GM23338 (cell line): Measurements from ENCODE around the gene NID2. TPM values are rescaled to one million over a fixed set of nuclear protein-coding genes. Genes with fewer than 3 reads are reported as not detected.

Source experiments
- ATAC-seq: fragments of 200-7000 bp; cut with Tn5 transposase; 3 replicates; pipeline ENCODE4 v1.9.1; 2020
- DNase-seq: peaks from one replicate; pipeline ENCODE4 v3.0.0-alpha.2; 2015; ENCODE audit warnings: low spot score
- H2AFZ ChIP-seq: fragments of 200-600 bp; sonication (generic); 2 replicates; pipeline ENCODE4 v1.8.0; 2016; ENCODE audit warnings: antibody characterized with exemption, mild to moderate bottlenecking, moderate library complexity
- H3F3A ChIP-seq: fragments of 200-600 bp; sonication (generic); replicated peaks from 2 replicates; pipeline ENCODE4 v1.8.0; 2017; ENCODE audit warnings: antibody characterized with exemption, mixed run types, low read depth
- H3K27ac ChIP-seq: fragments of 200-600 bp; sonication (generic); 2 replicates; pipeline ENCODE4 v1.6.1; 2016; ENCODE audit warnings: low read depth
- H3K27me3 ChIP-seq: fragments of 200-600 bp; sonication (generic); 2 replicates; pipeline ENCODE4 v1.8.0; 2016; ENCODE audit warnings: mild to moderate bottlenecking, mixed run types, moderate library complexity; ENCODE audit not compliant: insufficient read depth
- H3K36me3 ChIP-seq: fragments of 200-600 bp; sonication (generic); 2 replicates; pipeline ENCODE4 v1.8.0; 2016; ENCODE audit warnings: mild to moderate bottlenecking; ENCODE audit not compliant: insufficient read depth
- H3K4me1 ChIP-seq: fragments of 200-600 bp; sonication (generic); 2 replicates; pipeline ENCODE4 v1.8.0; 2016; ENCODE audit warnings: mild to moderate bottlenecking, moderate library complexity; ENCODE audit not compliant: insufficient read depth
- H3K4me2 ChIP-seq: fragments of 200-600 bp; sonication (generic); 2 replicates; pipeline ENCODE4 v1.7.1; 2017; ENCODE audit warnings: mixed run types
- H3K4me3 ChIP-seq: fragments of 200-600 bp; sonication (generic); 2 replicates; pipeline ENCODE4 v1.6.1; 2016; ENCODE audit warnings: mixed run types
- H3K79me2 ChIP-seq: fragments of 200-600 bp; sonication (generic); replicated peaks from 2 replicates; pipeline ENCODE4 v1.8.0; 2017; ENCODE audit warnings: mild to moderate bottlenecking; ENCODE audit not compliant: insufficient read depth
- H3K9me2 ChIP-seq: fragments of 200-600 bp; sonication (generic); 2 replicates; pipeline ENCODE4 v1.8.0; 2017; ENCODE audit not compliant: insufficient read depth
- H4K20me1 ChIP-seq: fragments of 200-600 bp; sonication (generic); replicated peaks from 2 replicates; pipeline ENCODE4 v1.8.0; 2017; ENCODE audit warnings: mild to moderate bottlenecking; ENCODE audit not compliant: insufficient read depth
- H3K27ac Mint-ChIP-seq: 2 replicates; pipeline ENCODE4 v1.8.0; 2020; ENCODE audit warnings: inconsistent platforms, mild to moderate bottlenecking, moderate library complexity, mixed read lengths
- H3K27me3 Mint-ChIP-seq: 3 replicates; pipeline ENCODE4 v1.8.0; 2022; ENCODE audit warnings: low read depth, mild to moderate bottlenecking, moderate library complexity, mixed read lengths, inconsistent platforms; ENCODE audit not compliant: insufficient read depth, poor library complexity
- H3K36me3 Mint-ChIP-seq: 3 replicates; pipeline ENCODE4 v1.8.0; 2021; ENCODE audit warnings: low read depth, mild to moderate bottlenecking, inconsistent platforms, moderate library complexity, mixed read lengths
- H3K4me1 Mint-ChIP-seq: 3 replicates; pipeline ENCODE4 v1.8.0; 2020; ENCODE audit warnings: mild to moderate bottlenecking, inconsistent platforms, mixed read lengths
- H3K4me3 Mint-ChIP-seq: 3 replicates; pipeline ENCODE4 v1.8.0; 2021; ENCODE audit warnings: moderate library complexity, mild to moderate bottlenecking, inconsistent platforms, mixed read lengths
- H3K9me3 Mint-ChIP-seq: 3 replicates; pipeline ENCODE4 v1.8.0; 2020; ENCODE audit warnings: moderate library complexity, mild to moderate bottlenecking, inconsistent platforms, mixed read lengths
- CREB1 ChIP-seq: fragments of 250-450 bp; sonication (Bioruptor Pico); IDR thresholded peaks from 2 replicates; pipeline ENCODE4 v1.5.0; 2020; ENCODE audit warnings: low read depth, mild to moderate bottlenecking, moderate library complexity
- CTCF ChIP-seq, 2 experiments: fragments of 200-600 bp in 1 of 2; sonication (generic) in 1 of 2; conservative IDR thresholded peaks; 2 replicates each; pipeline versions ENCODE4 v1.5.1 to v1.6.1; 2016 to 2017; ENCODE audit warnings: antibody characterized with exemption in 2 of 2, low read depth in 2 of 2, mild to moderate bottlenecking in 2 of 2, moderate library complexity in 1 of 2
- EZH2 ChIP-seq: fragments of 200-600 bp; sonication (generic); IDR thresholded peaks from one replicate; pipeline ENCODE4 v1.8.0; 2017; ENCODE audit warnings: antibody characterized with exemption, mild to moderate bottlenecking, low read depth; ENCODE audit not compliant: unreplicated experiment
- EZH2phosphoT487 ChIP-seq: fragments of 200-600 bp; sonication (generic); IDR thresholded peaks from one replicate; pipeline ENCODE4 v1.8.1; 2018; ENCODE audit warnings: antibody characterized with exemption; ENCODE audit not compliant: unreplicated experiment
- JUNB ChIP-seq: IDR thresholded peaks from one replicate; pipeline ENCODE4 v1.6.1; 2016; ENCODE audit warnings: antibody characterized with exemption; ENCODE audit not compliant: unreplicated experiment
- NANOG ChIP-seq: IDR thresholded peaks from 2 replicates; pipeline ENCODE4 v1.6.1; 2016; ENCODE audit warnings: antibody characterized with exemption, borderline replicate concordance
- POLR2AphosphoS5 ChIP-seq: IDR thresholded peaks from 2 replicates; pipeline ENCODE4 v1.6.1; 2016; ENCODE audit warnings: antibody characterized with exemption, low read depth
- STAT1 ChIP-seq: IDR thresholded peaks from one replicate; pipeline ENCODE4 v1.6.1; 2016; ENCODE audit warnings: antibody characterized with exemption; ENCODE audit not compliant: unreplicated experiment
- ZNF331 ChIP-seq: fragments of 250-450 bp; sonication (Bioruptor Pico); IDR thresholded peaks from 2 replicates; pipeline ENCODE4 v1.5.0; 2020; ENCODE audit warnings: low read depth, mild to moderate bottlenecking, moderate library complexity
- ZNF462 ChIP-seq: fragments of 250-450 bp; sonication (Bioruptor Pico); IDR thresholded peaks from 2 replicates; pipeline ENCODE4 v1.5.0; 2020; ENCODE audit warnings: mild to moderate bottlenecking, moderate library complexity
- polyA plus RNA-seq: library from polyadenylated mRNA; unstranded; fragments of >200 nt; fragmentation: Nextera tagmentation; extraction: Ambion mirVana; gene quantifications from 2 replicates; pipeline ENCODE4 v1.2.1, GENCODE V29; 2016
- total RNA-seq: library from RNA; depleted of rRNA; stranded (reverse); fragments of >200 nt; shearing (Covaris generic); gene quantifications from 2 replicates; pipeline ENCODE4 v1.2.3, GENCODE V29; 2014

NID2 gene
- total and polyA plus RNA-seq, 2 experiments from 2014 or later, result 4.3 to 10.4 TPM

- ATAC-seq (peak; percentile 89), DNase-seq (peak; percentile 88)
- no peak overlapping the region for H3K4me3 ChIP-seq
- H3F3A ChIP-seq, result no peaks in the 10 kb centered on the region
- peaks cover 2% of the 10 kb centered on the region for H3K27me3 Mint-ChIP-seq
- H3K9me3 Mint-ChIP-seq, result no peaks in the 10 kb centered on the region
- H3K79me2 ChIP-seq, result no peaks in the 10 kb centered on the region
- H3K9me2 ChIP-seq, result no peaks in the 10 kb centered on the region
- H3K36me3 ChIP-seq, result no peaks in the 10 kb centered on the region
- H3K4me1 Mint-ChIP-seq, result peaks cover 2% of the 10 kb centered on the region; the same call in 1 of the 3 replicates
- no peaks in the 10 kb centered on the region for H3K27me3 ChIP-seq
- H2AFZ ChIP-seq, result peak overlapping the region; percentile 35; the same call in 1 of the 2 replicates
- H3K4me2 ChIP-seq, result no peak overlapping the region
- H4K20me1 ChIP-seq, result no peaks in the 10 kb centered on the region
- H3K4me3 Mint-ChIP-seq, result no peak overlapping the region
- H3K4me1 ChIP-seq, result no peaks in the 10 kb centered on the region
- no peaks in the 10 kb centered on the region for H3K36me3 Mint-ChIP-seq
- no peak overlapping the region for H3K27ac ChIP-seq
- TF ChIP-seq EZH2 (no peak), CTCF (conservative IDR thresholded peaks at IDR 0.05; ENCODE audit: low read depth in 2 of 2) (peak; percentile 93 to 95), STAT1 (no peak)
- H3K27ac Mint-ChIP-seq, result no peak overlapping the region
These were observed 89.7 kb downstream of the NID2 start for GRCh38 chr14:51979088-51979709.

- no peaks in the 10 kb centered on the region for H3K36me3 ChIP-seq
- DNase-seq, result no peak
- H4K20me1 ChIP-seq, result no peaks in the 10 kb centered on the region
- H3K4me2 ChIP-seq, result no peak overlapping the region
- H3K79me2 ChIP-seq, result no peaks in the 10 kb centered on the region
- peak overlapping the region; percentile 35; the same call in 1 of the 2 replicates for H2AFZ ChIP-seq
- H3K27me3 ChIP-seq, result no peaks in the 10 kb centered on the region
- H3K27me3 Mint-ChIP-seq, result peaks cover 2% of the 10 kb centered on the region
- H3K4me1 ChIP-seq, result no peaks in the 10 kb centered on the region
- no peaks in the 10 kb centered on the region for H3K36me3 Mint-ChIP-seq
- H3F3A ChIP-seq, result no peaks in the 10 kb centered on the region
- no peak overlapping the region for H3K27ac ChIP-seq
- no peak overlapping the region for H3K27ac Mint-ChIP-seq
- H3K9me3 Mint-ChIP-seq, result no peaks in the 10 kb centered on the region
- H3K9me2 ChIP-seq, result no peaks in the 10 kb centered on the region
- H3K4me1 Mint-ChIP-seq, result peaks cover 2% of the 10 kb centered on the region; the same call in 1 of the 3 replicates
- H3K4me3 Mint-ChIP-seq, result no peak overlapping the region
- H3K4me3 ChIP-seq, result no peak overlapping the region
- no peak; the same call in 1 of the 3 replicates for ATAC-seq
- TF ChIP-seq STAT1 (no peak), POLR2AphosphoS5 (no peak), EZH2 (no peak), ZNF331 (CRISPR knock-in tag) (no peak), JUNB (no peak), CREB1 (CRISPR knock-in tag) (no peak), NANOG (no peak), ZNF462 (CRISPR knock-in tag) (no peak), EZH2phosphoT487 (no peak)
These were observed 90.2 kb downstream of the NID2 start for GRCh38 chr14:51978681-51979085.
